Endothelial cell of hepatic sinusoid (primary cell): Measurements from ENCODE around the gene ITGA2B.
"Not testable (repeated sequence)": the region's sequence is repeated elsewhere in the genome, so short reads cannot be mapped to it uniquely, and the experiment has no call there.

Experiments used
- in situ Hi-C: cut with HindIII; loops from 2 replicates; pipeline ENCODE4 v1.10.0; 2017; ENCODE audit warnings: low sequenced_read_pairs

Gene ITGA2B

GRCh38 chr17:44335968-44336367, 53.5 kb downstream of the ITGA2B start:
- in situ Hi-C loops, result no loop called here

GRCh38 chr17:44335564-44335963, 53.9 kb downstream of the ITGA2B start:
- in situ Hi-C loops, result no loop called here

DNA sequence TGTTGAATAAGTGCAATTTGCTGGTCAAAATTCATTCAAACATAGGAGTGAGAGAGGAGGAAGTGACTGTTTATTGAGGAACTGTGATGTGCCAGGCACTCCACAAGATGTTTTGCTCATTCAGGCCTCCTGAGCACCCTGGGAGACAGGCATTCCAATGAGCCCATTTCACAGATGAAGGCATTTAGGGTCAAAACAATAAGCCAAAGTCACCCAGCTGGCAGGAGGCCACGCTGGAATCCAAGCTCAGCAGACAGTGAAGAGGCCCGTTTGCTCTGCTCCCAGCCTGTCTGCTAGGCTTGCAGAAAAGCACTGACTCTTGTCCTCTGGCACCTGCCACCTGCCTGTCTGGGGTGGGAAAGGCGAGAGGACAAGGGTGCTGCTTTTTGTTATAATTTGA, 54.7 kb downstream of the ITGA2B start:
- in situ Hi-C loops, result no loop called here

DNA sequence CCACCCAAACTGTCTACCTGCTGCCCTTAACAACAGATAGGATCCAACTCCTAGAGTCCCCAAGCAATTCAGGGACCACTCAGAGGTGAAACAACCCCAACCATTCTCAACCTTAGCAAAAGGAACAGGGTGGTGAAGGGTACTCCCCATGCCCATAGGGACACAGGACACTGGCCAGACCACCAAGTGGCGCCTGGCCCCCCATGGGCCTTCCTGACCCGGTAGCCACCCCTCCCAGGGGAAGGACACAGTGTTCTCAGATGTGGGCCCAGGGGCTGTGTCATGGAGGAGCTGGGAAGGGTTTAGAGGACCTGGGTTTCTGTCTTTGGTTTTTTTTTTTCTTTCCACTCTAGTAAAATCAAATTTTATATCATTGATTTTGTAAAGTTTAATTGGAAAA, 55.1 kb downstream of the ITGA2B start:
- in situ Hi-C loops, result no loop called here

- in situ Hi-C loops, result no loop called here
These were observed 56.1 kb downstream of the ITGA2B start for GRCh38 chr17:44333371-44333770.

GRCh38 chr17:44331249-44331760, 58.1 kb downstream of the ITGA2B start:
- in situ Hi-C loops, result no loop called here

DNA sequence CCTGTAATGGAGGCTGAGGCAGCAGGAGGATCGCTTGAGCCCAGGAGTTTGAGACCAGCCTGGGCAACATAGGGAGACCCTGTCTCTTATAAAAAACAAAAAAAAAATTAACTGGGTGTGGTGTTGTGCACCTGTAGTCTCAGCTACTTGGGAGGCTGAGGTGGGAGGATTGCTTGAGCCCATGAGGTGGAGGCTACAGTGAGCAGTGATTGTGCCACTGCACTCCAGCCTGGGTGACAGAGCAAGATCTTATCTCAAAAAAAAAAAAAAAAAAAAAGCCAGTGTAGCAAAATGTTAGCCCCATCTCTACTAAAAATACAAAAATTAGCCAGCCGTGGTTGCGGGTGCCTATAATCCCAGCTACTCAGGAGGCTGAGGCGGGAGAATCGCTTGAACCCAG, 59.2 kb downstream of the ITGA2B start:
- in situ Hi-C loops, result not testable (repeated sequence)

DNA sequence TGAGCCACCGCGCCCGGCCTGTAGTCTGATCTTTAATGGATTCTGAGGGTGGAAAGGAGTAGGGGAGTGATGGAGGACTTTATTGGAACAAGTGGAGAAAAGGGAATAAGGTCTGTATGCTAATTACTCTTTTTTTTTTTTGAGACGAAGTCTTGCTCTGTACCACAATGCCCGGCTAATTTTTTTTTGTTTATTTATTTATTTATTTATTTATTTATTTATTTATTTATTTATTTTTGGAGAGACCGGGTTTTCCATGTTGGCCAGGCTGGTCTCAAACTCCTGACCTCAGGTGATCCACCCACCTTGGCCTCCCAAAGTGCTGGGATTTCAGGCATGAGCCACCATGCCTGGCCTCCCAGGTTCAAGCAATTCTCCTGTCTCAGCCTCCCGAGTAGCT, 59.9 kb downstream of the ITGA2B start:
- in situ Hi-C loops, result not testable (repeated sequence)

GRCh38 chr17:44327715-44328449, 61.6 kb downstream of the ITGA2B start:
- in situ Hi-C loops, result no loop called here

DNA sequence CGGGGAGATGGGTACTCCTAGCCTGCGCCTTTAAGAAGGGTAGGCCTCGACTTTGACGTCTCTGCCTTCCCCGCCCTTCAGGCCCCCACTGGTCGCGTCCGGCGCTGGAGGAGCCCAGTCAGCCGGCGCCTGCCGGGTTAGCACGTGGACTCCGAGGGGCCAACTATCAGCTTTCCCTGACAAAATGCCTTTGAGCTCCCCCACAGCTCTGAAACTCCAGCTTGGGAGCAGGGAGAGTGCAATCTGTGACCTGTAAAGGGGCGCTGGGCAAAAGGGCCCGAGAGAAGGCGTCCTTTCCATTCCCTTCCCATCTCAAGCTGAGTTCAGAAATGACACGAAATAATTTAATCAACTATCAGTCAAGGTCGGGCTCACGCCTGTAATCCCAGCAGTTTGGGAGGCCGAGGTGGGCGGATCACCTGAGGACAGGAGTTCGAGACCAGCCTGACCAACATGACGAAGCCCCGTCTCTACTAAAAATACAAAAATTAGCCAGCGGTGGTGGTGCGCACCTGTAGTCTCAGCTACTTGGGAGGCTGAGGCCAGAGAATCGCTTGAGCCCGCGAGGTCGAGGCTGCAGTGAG, 62.5 kb downstream of the ITGA2B start:
- in situ Hi-C loops, result no loop called here

- in situ Hi-C loops, result loop anchor here (5.0 kb wide), 1 partner anchor 52 kb away; no protein-coding TSS in a partner anchor
These were observed 64.7 kb downstream of the ITGA2B start, which contains the start of gene SLC25A39 for GRCh38 chr17:44324571-44325275. SLC25A39 (minus strand) TSS chr17:44324823; CDS start chr17:44323562, 1,261 bp downstream.

GRCh38 chr17:44324092-44324570, 65.3 kb downstream of the ITGA2B start:
- in situ Hi-C loops, result loop anchor here (5.0 kb wide), 1 partner anchor 52 kb away; no protein-coding TSS in a partner anchor

- in situ Hi-C loops, result loop anchor here (5.0 kb wide), 1 partner anchor 51 kb away; no protein-coding TSS in a partner anchor
These were observed 65.9 kb downstream of the ITGA2B start for GRCh38 chr17:44323359-44324091.

DNA sequence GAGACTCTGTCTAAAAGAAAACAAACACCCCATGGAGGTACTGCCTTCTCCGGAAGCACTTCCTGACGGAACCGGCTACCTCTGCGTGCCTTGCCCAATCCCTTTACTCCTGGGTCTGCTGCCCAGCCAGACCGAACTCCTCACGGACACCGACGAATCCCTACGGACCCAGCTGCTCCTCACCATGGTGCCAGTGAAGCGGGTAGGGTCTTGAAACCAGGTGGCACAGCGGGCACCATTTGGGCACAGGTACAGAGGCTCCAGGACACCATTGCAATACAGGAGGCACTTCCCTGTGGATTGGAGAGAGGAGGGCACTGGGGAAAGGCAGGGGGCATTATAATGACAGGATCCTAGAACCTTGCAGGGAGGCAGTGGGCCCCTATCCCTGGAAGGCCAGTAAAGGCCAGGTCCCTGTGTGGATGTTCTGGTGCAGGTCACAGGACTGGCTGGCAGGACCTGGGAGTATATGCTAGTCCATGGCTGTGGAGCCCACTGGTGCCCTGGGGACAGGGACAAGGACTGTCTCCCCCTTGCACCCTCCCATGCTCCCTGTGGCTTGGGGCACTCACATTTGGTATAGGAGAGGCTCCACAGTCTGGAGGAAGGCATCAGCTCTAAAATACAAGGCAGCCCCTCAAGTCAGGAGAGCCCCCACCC, 67.1 kb downstream of the ITGA2B start:
- in situ Hi-C loops, result loop anchor here (5.0 kb wide), 1 partner anchor 50 kb away; no protein-coding TSS in a partner anchor
